AG08396 (cell line): ENCODE results near the gene B4GALT4.

Experiments
- DNase-seq: peaks from one replicate; pipeline ENCODE4 v3.0.0; 2012; ENCODE audit warnings: low spot score, mixed read lengths

B4GALT4 gene

DNA sequence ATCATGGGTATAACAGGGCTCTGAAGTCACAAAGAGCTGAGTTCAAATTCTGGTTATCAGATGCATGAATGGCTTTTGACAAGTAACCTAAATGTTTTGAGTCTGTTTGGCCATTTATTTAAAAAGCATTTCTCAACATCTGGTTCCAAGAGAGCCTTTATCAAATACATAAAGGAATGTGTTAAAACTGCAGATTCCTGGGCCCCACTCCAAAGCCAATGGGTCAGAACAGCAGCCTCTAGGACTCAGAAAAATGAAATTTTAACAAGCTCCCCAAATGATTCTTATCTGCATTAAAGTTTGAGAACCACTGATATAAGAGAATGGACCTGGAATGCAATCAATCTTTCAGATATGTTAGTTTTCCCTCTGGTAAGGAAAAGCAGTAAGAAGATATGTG, 3.4 kb downstream of the B4GALT4 start:
- no peak for DNase-seq

DNA sequence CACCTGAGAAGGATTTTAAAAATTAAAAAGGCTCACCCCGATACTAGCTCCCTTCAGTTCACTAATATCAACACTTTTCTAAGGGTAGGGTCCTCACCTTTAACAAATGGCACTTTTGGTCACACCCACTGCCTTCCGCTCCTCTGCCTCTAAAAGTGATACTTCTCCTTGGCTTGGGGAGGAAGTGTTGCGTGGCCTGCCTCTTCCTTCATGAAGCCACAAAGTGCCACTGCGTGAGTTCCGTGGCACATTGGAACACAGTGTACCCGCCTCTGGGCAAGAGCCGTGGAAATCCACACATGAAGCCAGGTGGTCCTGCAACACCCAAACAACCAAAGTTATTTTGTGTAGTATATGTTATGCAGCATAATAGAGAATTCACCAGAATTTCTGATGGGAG, 3.9 kb downstream of the B4GALT4 start:
- DNase-seq, result no peak

DNA sequence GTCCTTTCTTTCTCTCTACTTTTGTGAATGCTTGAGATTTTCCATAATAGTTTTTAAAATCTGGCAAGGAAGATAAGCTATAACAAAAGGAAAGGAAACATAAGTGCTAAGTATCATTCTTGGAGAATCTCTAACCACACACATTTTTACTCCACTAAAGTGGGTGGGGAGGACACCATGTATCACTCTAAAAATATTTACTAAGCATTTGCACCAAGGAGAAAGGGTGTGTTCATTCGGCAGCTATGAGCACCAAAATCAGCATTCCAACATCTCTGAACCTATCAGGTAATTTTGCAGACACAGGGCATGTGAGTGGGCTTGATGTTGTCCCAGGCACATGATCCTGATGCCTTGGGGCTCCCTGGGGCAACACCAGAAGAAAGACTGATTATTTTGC, 5.5 kb downstream of the B4GALT4 start:
- DNase-seq, result peak; percentile 43

DNA sequence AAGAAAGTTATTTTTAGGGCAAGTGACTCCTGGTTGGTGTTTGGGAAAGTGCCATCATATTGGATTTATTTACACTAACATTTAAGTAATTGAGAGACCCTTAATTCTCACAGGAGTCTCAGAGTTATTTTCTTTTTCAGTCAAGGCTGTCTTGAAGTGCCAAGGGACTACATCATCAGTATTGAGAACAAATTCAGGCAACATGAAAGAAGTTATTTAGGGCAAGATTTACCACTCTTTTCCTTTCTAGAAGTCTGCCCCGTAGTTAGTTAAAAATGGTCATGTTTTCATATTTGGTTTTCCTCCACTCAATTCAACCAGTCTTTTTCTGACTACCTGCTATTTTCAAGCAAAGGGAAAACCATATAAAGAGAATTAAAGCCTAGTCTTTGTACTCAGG, 6.1 kb downstream of the B4GALT4 start:
- DNase-seq, result no peak

DNA sequence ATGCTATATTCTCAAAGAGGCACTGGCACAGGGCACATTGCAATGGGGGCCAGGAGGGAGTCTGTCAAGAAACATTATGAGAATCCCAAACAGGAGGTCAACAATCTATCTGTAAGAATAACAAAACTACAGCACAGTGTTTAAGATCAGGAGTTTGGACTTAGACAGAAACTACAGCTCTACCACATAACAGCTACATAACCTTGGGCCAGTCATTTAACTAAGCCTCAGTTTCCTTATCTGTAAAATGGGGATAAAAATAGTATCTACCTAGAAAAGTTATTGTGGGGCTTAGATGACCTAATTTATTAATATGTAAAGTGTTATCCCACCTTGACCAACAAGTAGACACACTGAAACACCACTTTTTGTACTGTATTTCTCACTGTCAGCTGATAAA, 9.9 kb downstream of the B4GALT4 start:
- no peak for DNase-seq

DNA sequence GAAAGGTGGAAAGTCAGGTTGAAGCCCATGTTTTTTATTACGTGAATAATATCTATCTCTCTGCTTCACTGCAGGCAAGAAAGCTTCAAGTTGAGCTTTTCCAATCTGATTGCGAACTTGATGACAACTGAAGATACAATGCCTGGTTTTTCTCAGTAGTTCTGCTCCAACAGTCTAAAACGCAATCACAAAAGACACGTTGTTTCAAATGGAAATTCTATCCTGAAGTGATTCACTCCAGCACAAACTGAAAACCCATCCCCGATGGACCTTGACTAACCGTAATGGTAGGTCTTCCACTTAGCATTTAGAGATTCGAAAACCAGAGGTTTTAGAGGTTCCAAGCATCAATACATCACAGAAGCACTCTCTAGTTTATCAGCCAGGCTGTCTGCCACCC, 10.6 kb downstream of the B4GALT4 start:
- DNase-seq, result no peak

DNA sequence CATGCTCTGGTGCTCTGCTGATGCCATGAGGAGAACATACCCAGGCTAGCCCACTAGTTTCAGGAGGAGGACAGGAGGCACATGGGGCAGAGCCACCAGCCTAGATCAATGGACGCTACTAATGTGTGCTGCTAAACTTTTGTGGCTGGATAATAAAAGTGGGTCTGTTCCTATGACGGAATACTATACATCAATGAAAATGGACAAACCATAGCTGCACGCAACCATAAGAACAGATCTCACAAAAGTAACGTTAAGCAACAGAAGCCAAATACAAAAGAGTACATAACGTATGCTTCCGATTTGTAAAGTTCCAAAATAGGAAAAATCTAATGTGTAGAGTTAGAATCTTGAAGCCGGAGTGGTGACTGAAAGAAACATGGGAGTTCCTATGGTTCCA, 11.5 kb downstream of the B4GALT4 start:
- DNase-seq, result no peak

DNA sequence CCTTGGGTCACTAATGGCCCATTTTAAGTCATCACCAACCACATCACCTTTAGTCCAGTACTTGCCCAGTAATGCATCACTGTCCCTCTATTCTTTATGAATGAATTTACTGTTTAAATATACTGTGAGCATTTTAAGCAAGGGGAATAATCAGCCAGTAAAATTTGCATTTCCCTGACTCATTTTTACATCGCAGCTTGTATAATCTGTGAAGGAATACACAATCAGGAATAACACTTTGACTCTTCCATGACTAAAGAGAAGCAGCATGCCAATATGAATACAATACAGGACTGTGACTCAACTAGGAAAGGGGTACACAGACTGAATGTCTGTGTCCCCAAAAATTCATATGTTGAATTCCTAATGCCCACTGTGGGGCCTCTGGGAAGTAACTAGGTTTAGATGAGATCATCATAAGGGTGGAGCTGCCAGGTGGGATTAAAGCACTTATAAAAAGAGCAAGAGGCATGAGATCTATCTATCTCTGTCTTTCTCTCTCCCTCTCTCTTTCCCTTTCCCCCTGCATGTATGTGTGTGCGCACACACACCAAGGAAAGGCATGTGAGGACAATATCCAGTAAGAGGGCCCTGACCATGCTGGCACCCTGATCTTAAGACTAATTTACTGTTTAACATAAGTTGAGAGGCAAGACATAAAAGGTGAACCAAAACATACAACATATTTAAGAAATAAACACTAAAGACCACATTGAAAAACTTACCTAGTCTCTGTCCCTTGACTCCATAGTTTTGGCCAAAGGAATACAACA, 12.1 kb downstream of the B4GALT4 start:
- no peak for DNase-seq

DNA sequence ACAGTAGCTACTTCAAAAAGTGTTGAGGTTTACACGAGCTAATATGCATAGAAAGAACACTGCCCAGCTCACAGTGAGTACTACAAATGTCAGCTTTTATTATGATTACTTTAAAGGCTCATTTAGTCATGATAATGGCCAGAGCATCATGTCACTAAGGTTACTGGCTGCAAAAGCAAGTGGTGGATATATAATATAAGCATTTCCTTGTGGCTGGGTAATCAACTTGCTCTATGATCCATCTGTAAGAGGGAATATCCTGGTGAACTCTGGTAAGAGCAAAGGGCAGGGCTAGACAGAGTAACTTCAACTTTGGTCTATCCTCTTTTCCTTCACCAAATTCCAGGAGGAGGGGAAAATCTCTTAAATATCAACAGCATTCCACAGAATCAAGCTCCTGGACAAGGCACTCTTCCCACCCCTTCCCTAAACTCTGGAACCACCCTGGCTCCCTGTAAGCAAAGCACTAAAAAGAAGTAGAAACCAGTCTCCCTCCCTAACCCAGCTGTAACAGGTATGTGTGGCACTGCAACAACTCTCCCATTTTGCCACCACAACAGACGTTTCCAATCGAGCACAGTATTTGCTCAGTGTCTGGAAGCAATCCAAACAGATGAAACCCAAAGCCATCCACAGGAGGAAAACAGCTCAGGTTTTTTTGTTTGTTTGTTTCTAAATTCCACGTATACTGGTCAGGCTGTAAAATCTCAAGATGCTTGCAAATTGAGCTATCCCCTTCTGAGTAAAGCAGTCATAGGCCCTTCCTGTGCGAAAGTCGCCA, 13.4 kb downstream of the B4GALT4 start:
- DNase-seq, result no peak

DNA sequence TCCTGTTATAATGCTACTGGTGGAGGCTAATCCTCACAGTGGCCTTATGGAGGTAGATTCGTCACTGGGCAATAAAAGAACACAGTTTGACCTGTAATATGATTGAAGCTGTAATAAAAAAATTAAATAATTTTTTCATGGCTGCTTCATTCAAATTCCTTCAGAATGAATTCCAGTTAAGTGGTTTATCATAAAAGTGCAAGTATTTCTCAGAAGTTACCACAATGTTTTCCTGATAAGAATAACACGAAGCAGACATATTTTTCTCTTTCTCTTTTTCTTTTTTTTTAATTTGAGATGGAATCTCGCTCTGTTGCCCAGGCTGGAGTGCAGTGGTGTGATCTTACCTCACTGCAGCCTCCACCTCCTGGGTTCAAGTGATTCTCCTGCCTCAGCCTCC, 15.6 kb downstream of the B4GALT4 start:
- DNase-seq, result no peak

DNA sequence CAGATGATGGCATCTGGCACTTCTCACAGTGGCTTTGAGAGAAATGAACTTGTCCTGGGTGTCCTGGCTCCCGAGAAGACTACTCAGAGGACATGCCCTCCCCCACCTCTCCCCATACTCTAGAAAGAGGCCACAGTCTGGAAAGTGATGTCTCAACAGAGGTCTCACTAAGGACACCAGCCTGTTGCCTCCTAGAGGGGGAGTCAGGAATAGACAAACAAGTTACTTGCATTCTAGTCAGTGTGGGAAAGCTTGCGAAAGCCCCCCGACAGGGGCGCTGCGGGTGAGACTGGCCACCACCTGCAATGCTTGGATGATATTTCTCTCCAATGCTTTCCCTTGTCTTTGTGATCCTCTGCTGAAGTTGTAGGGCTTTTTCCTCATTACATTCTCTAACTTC, 17.2 kb downstream of the B4GALT4 start:
- no peak for DNase-seq

DNA sequence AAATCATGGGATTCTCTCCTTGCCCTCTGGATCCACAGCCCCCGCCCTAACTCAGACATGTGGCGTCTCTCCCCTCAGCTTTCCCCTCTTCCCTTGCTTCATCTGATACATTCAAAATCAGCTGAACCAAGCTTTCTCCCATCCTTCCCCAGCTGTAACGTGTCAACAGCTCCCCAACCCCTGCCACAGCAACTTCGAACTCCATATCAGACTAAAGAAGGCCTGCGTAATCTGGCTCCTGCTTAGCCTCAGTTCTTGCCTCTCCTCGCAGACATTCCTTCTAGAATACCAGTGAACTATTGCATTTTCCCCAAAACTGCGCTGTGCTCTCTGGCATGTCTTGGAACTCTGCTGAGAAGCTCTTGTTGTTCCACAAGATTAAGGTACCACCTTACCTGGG, 18.3 kb downstream of the B4GALT4 start:
- no peak for DNase-seq

DNA sequence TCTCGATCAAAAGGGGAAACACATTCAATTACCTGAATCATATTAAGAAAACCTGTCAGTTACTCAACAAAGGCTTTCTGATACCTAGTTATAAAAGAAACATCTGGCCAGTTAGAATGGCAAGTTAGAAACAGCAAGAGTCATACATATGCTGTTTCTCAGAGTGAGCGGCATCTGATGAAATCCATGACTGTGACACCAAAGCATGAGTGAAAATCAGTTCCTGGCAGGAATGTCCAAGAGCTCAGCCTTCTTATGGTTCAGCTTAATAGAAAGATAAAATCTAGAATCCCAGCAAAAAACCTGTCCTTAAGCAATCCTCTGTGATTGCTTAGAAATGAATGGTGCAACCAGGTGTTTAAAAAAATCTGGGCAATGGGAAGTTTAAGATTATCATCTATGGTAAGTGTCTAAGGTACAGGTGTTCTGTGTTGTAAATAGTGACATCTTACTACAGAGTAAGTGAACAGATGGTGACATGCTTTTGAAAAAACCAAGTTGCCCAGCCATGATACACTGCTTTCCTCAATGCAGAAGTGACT, 18.8 kb downstream of the B4GALT4 start:
- DNase-seq, result no peak

DNA sequence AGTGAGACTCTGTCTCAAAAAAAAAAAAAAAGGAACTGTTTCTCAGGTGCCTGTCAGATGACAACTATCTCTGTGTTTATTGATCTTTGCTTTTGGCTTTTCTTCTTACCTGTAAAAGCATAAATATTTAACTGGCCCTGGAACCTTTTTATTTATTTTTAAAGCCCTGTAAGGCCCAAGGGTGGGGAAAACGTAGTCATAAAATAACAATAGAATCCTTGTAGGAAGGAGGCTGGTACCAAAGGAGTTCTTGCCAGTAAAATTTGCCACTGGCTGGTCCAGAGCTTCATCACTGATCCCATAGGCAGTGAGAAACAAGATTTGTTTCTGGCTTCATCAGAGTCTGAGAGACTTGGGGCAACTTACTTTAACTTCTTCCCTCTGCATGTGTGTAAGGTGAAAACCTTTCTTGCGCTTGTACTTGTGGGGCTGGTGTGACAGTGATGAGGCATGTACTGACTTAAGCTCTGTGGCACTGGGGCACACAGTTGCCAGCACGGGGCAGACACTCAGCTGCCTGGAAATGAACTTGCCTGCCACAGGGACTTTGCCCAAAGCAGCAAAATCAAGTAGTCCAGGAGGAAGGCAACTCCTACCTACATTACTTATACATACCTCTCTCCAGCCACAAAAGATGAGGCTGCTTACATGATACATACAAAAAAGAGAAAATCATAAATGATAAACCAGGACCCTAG, 19.6 kb downstream of the B4GALT4 start:
- DNase-seq, result no peak

DNA sequence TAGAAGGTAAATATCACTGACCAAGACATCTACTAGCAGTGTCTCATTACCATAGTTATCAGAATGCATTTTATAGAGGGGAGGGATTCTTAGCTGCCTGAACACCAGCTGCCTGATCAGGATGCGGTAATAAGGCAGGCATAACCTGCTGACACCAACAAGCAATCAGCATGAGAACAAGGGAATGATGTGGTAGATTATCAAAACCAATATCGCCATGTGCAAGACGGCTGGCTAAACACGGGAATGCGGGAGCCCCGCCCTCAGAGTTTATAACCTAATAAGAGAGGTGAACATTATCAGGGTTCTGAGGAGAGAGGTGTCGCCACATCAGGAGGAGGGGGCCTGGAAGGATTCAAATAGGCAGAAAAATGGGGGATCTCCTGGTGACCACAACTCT, 20.5 kb downstream of the B4GALT4 start:
- no peak for DNase-seq

DNA sequence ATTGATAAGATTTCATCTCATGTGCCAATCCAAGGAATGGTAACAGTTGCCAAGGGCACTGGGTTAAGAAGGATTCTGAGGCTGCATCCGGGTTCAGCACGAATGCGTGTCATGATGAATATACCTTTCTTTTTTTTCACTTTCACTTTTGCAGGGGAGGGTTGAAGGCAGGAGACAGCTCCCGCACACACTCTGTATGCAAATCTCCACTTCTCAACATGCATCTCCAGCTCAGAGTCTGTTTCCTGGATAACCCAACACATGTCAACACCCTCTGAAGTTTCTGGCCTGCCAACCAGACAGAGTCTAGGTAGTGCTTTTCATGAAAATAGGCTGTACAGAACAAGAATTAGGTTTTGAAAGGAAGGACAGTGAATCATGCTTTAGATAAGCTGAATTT, 21.6 kb downstream of the B4GALT4 start:
- no peak for DNase-seq

DNA sequence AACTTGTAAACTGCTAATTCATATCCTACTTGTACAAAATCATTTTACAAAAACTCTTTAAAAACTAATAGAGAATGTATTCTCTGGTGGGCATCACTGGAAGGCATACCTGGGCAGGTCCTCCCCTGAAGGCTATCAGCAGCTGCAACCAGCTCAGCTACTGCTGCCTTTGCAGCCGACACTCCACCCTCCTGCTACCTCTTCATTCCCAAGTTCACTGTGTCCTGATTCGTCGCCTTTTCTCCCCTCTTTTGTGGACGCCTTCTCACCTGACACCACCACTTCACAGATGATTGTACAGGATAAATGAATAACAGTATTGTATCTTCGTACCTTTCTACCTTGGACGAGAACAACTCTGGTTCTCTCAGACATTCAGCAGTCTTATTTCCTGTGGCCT, 28.9 kb downstream of the B4GALT4 start:
- DNase-seq, result no peak

DNA sequence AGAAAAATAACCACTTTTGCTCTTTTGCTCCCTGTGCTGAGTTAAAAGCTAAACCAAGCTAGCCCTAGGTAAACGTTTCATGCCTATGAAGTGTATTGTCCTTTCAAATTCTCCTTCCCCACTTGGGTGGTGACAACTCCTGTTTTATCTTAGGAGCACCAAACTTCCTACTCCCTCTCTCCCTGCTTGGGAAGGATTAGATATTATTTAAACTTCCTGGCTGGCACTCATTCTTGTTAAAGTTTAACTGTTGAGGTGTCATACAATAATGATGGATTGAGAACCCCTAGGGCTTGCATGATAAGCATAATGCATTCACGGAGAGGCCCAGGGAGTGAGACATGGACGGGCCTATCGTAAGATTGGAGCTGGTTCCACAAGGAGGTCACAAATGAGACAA, 29.5 kb downstream of the B4GALT4 start:
- no peak for DNase-seq

DNA sequence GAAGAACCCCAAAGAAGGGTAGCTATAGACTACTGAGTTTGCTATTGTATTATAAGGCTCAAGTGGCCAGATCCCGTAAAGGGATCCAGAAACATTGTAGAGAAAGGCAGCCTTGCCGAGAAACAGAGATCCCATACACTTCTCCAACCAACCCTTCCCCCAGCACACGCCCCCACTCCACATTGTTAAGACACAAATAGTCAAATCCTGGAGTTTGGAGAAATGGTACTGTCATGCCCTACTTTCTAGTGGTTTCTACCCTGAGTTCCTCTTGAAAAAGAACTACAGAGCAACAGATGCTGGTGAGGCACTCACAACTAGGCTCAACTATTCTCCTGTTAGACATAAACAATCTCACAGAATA, 33.2 kb downstream of the B4GALT4 start:
- no peak for DNase-seq

DNA sequence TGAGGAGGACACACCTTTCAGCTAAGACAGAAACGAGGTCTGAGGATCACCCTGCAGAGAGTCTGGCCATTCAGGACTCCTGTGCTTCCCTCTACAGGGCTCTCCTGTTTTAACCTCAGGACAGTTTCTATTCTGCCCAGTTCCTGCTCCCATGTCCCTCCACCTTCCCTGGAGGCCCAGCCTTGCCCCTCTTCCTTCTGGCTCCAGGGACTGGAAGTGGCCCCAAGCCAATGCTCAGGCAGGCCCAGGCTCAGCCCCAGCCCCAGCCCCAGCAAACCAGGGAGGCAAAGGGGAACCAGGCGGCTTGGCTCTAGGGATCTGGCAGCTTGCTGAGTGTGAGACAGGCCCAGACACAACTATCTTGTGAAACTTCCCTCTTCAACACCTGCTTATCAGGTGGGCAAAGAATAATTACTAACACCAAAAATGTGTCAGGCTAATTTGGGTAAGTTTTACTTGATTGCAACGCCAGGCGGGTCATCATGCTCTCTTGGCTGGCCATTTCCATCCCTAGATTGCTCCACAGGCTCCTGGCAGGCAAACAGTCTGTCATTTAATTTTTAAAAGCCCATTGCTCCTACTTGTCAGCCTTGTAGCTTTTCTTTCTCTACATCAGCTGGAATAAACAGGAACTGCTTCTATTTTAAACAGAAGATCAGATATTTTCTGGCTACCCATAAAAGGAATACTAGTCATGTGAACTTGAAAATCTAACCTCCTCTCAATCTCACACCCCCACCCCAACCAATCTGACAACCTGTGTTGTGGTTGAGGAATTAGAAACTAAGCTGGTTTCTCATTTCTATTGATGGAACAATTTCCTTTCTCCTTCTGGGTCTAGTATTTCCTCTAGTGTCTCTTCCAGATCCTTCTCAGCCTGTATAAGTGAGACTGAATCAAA, 33.8 kb downstream of the B4GALT4 start:
- no peak for DNase-seq

DNA sequence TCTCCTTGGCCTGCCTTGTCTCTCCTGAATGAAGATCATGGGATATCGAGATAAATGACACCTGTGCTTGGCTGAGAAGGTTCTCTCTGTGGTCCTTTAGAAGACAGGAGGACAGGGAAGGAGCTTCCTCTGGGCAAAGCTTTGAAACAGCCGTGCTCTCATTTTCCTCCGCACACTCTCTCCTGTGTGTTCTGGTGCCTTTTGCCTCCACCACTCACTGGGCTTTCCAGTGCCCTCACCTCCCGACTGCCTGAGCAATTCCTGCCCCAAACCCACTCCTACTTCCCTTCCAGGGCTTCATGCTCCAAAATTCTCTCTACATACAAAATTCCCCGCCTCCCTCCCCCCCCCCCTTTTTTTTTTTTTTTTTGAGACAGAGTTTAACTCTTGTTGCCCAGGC, 35.0 kb downstream of the B4GALT4 start:
- no peak for DNase-seq

DNA sequence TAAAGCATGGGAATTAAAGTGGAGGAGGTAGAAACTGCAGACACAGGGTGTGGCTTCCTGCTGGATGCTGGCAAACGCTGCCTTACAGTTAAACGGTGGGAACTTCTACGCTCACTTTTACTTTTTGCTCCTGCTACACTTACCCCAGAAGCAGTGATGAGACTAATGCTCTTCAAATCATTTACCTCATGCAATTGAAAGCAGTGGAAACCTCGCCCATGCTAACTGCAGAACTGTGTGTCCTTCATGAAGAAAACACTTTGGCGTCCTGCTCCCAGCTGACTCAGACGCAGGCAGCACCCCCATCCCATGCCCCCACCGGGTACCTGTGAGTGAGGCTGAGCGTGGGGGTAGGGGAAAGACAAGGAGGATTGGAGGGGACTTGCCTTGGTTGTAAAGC, 35.5 kb downstream of the B4GALT4 start:
- no peak for DNase-seq
